GM12878 (cell line): Measurements from ENCODE around the gene COLQ. TPM values are rescaled to one million over a fixed set of nuclear protein-coding genes. Genes with fewer than 3 reads are reported as not detected.

Source experiments
- ATAC-seq: fragments of 200-7000 bp; cut with Tn5 transposase; 3 replicates; pipeline ENCODE4 v1.9.1; 2020; ENCODE audit warnings: mild to moderate bottlenecking, moderate library complexity
- BruUV-seq: library from RNA; stranded (reverse); fragments of 400-500 nt; replicated peaks from 2 replicates; lab custom pipeline; 2021; lab: Mats Ljungman, UMichigan
- CTCF ChIA-PET: fragments of 300-600 bp; sonication (Branson Sonifier 250); formaldehyde crosslinking; extraction: SDS; loops from one replicate; lab custom pipeline; 2021; ENCODE audit warnings: inconsistent platforms; lab: Yijun Ruan, JAX
- POLR2A ChIA-PET: fragments of 350-600 bp; formaldehyde crosslinking; extraction: SDS; loops from one replicate; lab custom pipeline; 2021; ENCODE audit warnings: inconsistent platforms; lab: Charles Lee
- RAD21 ChIA-PET: fragments of 300-600 bp; sonication (Branson Sonifier 250); formaldehyde crosslinking; loops from one replicate; lab custom pipeline; 2023; ENCODE audit warnings: antibody characterized with exemption; ENCODE audit not compliant: unreplicated experiment; lab: Charles Lee
- SMC1A ChIA-PET: fragments of 300-600 bp; sonication (Branson Sonifier 250); formaldehyde crosslinking; loops from one replicate; lab custom pipeline; 2023; ENCODE audit not compliant: unreplicated experiment, uncharacterized antibody; lab: Charles Lee
- DNase-seq: peaks from one replicate; pipeline ENCODE4 v3.0.0-alpha.2; 2011; ENCODE audit warnings: low read depth, low spot score
- FAIRE-seq: peaks from 3 replicates; lab custom pipeline; 2011; peaks lifted over from hg19 to GRCh38; lab: Jason Lieb, UNC
- H2AFZ ChIP-seq: 2 replicates; pipeline ENCODE4 v1.6.0; 2011; ENCODE audit warnings: low read depth, low read length, control low read depth; ENCODE audit not compliant: control insufficient read depth
- H3K27ac ChIP-seq: 2 replicates; pipeline ENCODE4 v1.5.1; 2011; ENCODE audit warnings: control low read depth; ENCODE audit not compliant: control insufficient read depth, insufficient read depth
- H3K27me3 ChIP-seq, 2 experiments: replicated peaks in 1 of 2; 2 replicates each; pipeline versions ENCODE4 v1.6.0 to v1.6.1; 2011; ENCODE audit warnings: low read length in 1 of 2; ENCODE audit not compliant: control insufficient read depth in 2 of 2, insufficient read depth in 2 of 2
- H3K36me3 ChIP-seq, 2 experiments: 2 replicates each; pipeline ENCODE4 v1.5.1; 2011; ENCODE audit warnings: low read length in 1 of 2; ENCODE audit not compliant: control insufficient read depth in 2 of 2, insufficient read depth in 2 of 2
- H3K4me1 ChIP-seq: 2 replicates; pipeline ENCODE4 v1.6.1; 2011; ENCODE audit warnings: mild to moderate bottlenecking, low read length, moderate library complexity, mixed read lengths; ENCODE audit not compliant: control insufficient read depth, insufficient read depth
- H3K4me2 ChIP-seq: 2 replicates; pipeline ENCODE4 v1.6.0; 2011; ENCODE audit warnings: control low read depth; ENCODE audit not compliant: control insufficient read depth, insufficient read depth
- H3K4me3 ChIP-seq: fragments of 200-600 bp; sonication (generic); 2 replicates; pipeline ENCODE4 v1.5.1; 2016
- H3K79me2 ChIP-seq: 2 replicates; pipeline ENCODE4 v1.6.0; 2011; ENCODE audit warnings: low read length; ENCODE audit not compliant: control insufficient read depth, insufficient read depth
- H3K9ac ChIP-seq: 2 replicates; pipeline ENCODE4 v1.8.0; 2011; ENCODE audit warnings: low read length, control low read depth, mixed read lengths; ENCODE audit not compliant: control insufficient read depth, insufficient read depth
- H3K9me3 ChIP-seq: replicated peaks from 3 replicates; pipeline ENCODE4 v1.5.1; 2011; ENCODE audit warnings: mild to moderate bottlenecking, low read length; ENCODE audit not compliant: control insufficient read depth, insufficient read depth
- H4K20me1 ChIP-seq: 2 replicates; pipeline ENCODE4 v1.6.0; 2011; ENCODE audit not compliant: control insufficient read depth, insufficient read depth
- BMI1 ChIP-seq: fragments of 450-650 bp; IDR thresholded peaks from 2 replicates; pipeline ENCODE4 v1.6.1; 2016; ENCODE audit warnings: mild to moderate bottlenecking, moderate library complexity, borderline replicate concordance
- ELK1 ChIP-seq: IDR thresholded peaks from 2 replicates; pipeline ENCODE4 v1.6.1; 2012; ENCODE audit warnings: low read depth, low read length, improper control_type of control experiment
- GABPA ChIP-seq: IDR thresholded peaks from 2 replicates; pipeline ENCODE4 v1.6.1; 2014; ENCODE audit warnings: antibody characterized with exemption, low read depth, mild to moderate bottlenecking, inconsistent platforms
- MEF2B ChIP-seq: fragments of 450-650 bp; IDR thresholded peaks from 2 replicates; pipeline ENCODE4 v1.6.1; 2018; ENCODE audit warnings: mild to moderate bottlenecking, moderate library complexity; ENCODE audit not compliant: partially characterized antibody, poor library complexity, severe bottlenecking
- SUPT20H ChIP-seq: IDR thresholded peaks from 2 replicates; pipeline ENCODE4 v1.6.1; 2011; ENCODE audit warnings: low read depth, mild to moderate bottlenecking, low read length, moderate library complexity, borderline replicate concordance; ENCODE audit not compliant: control insufficient read depth
- ZBTB40 ChIP-seq: fragments of 450-650 bp; IDR thresholded peaks from 2 replicates; pipeline ENCODE4 v1.6.1; 2016; ENCODE audit warnings: mild to moderate bottlenecking, moderate library complexity, borderline replicate concordance
- ZNF24 ChIP-seq: fragments of 450-650 bp; IDR thresholded peaks from 2 replicates; pipeline ENCODE4 v1.6.1; 2017; ENCODE audit warnings: antibody characterized with exemption, mild to moderate bottlenecking
- ZNF384 ChIP-seq: IDR thresholded peaks from 2 replicates; pipeline ENCODE4 v1.6.1; 2012; ENCODE audit warnings: low read depth, mild to moderate bottlenecking, low read length, improper control_type of control experiment, borderline replicate concordance
- WGBS: methylation state at CpG from one replicate; pipeline ENCODE4 v1.1.6; 2016; ENCODE audit warnings: low lambda C conversion rate; ENCODE audit not compliant: insufficient replicate concordance, insufficient coverage; ENCODE audit errors: missing lambda C conversion rate; 5-methylcytosine and 5-hydroxymethylcytosine counted together
- in situ Hi-C: fragments of 300-500 bp; cut with MboI; formaldehyde crosslinking; loops from 9 replicates; pipeline ENCODE4 v1.14.3; 2018; ENCODE audit warnings: mixed read lengths
- intact Hi-C: fragments of 100-400 bp; cut with micrococcal nuclease; formaldehyde crosslinking; loops from one replicate; pipeline ENCODE4 v1.14.2; 2022; ENCODE audit not compliant: unreplicated experiment
- polyA plus RNA-seq, 11 experiments: library from polyadenylated mRNA; depleted of rRNA in 4 of 11; unstranded in 6 of 11; stranded (reverse) in 5 of 11; fragments of >200 nt; fragmentation: Nextera tagmentation in 4 of 11; fragmentation: Illumina TruSeq in 1 of 11; extraction: Ambion mirVana in 4 of 11; extraction: Trizol in 1 of 11; gene quantifications; 1 replicate in 1 of 11; 2 replicates in 10 of 11; pipeline versions ENCODE4 v1.2.1 to v1.2.3, GENCODE V29; 2011 to 2016; ENCODE audit warnings: inconsistent platforms in 2 of 11, missing spikeins in 2 of 11, low read depth in 1 of 11
- total RNA-seq, 4 experiments: library from RNA; depleted of rRNA in 3 of 4; stranded (reverse); fragments of >200 nt in 3 of 4; fragmentation: Illumina TruSeq in 1 of 4; extraction: Trizol in 1 of 4; gene quantifications; 2 replicates each; pipeline versions ENCODE4 v1.2.1 to v1.2.3, GENCODE V29; 2013 to 2021
- TF ChIP-seq, protein P1 (sequence below): fragments of 150-350 bp; IDR thresholded peaks from 2 replicates; pipeline ENCODE4 v1.6.1; 2016; ENCODE audit warnings: low read depth, low read length

Gene COLQ
- total and polyA plus RNA-seq, 10 of the 15 experiments (the other 5 are each of a cell fraction or from before 2014, with no cell fraction given), result 0.13 to 2.7 (median 0.70) TPM

DNA sequence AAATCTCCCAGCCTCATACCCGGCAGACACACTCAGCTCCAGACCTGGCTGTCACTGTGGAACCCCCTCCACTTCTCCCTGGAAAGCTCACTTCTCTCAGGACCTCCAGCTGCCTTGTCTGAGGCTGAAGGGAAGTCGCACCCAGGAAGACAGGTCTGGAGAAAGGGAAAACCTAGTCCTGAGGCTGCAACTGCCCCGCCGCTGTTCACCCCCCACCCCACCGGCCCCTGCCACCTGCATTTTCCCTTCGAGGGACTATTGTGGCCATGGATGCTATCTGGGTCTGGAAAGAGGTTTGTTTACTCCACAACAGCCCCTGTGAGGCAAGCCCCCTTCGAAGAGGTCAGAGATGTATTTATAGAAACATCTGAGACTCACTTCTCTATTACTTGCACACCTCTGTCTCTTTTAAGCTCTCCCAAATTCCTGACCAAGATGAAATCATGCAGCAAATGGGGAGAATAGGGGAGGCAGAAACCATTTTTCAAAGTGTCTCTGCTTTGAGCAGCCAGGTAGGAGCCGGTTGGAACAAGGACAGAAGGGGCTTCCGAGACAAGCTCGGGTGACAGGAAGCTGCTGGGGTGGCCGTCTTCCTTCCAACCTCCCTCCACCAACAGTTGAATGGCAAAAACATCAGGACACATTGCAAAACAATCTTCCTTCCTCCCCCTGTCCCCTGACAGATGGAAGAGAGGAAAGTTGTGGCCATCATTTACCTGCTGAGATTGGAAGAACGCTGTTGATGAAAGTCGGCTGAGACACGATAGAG, 518 bp downstream of the COLQ start:
- Histone ChIP-seq H3K36me3 (no peaks in the 10 kb centered on the region), H3K27ac (no peak overlapping the region)

More for the DNA sequence above, 518 bp downstream of the COLQ start:
- H3K4me1 ChIP-seq, result no peaks in the 10 kb centered on the region
- no peaks in the 10 kb centered on the region for H3K79me2 ChIP-seq
- no peaks in the 10 kb centered on the region for H3K9me3 ChIP-seq
- BruUV-seq, result no TSS peak
- intact Hi-C loops (no loop called here), in situ Hi-C loops (no loop called here)
- ChIA-PET CTCF (interaction anchor here (1.2 to 1.6 kb wide), 2 partner anchors 36 to 350 kb away, joined by 3 to 5 read pairs; no protein-coding TSS in a partner anchor), RAD21 (interaction anchor here (1.2 to 4.4 kb wide), 2 partner anchors 15 to 36 kb away, joined by 3 to 22 read pairs; no protein-coding TSS in a partner anchor), SMC1A (interaction anchor here (0.7 to 3.1 kb wide), 4 partner anchors 21 to 91 kb away, joined by 3 to 11 read pairs (median 3); no protein-coding TSS in a partner anchor), POLR2A (interaction anchor here (0.6 to 0.7 kb wide), 2 partner anchors 14 to 55 kb away, joined by 3 read pairs; no protein-coding TSS in a partner anchor)
- FAIRE-seq, result no peak
- H4K20me1 ChIP-seq, result no peaks in the 10 kb centered on the region
- no peak overlapping the region for H3K4me3 ChIP-seq
- no peak for ATAC-seq
- no peak overlapping the region for H3K9ac ChIP-seq
- no peak overlapping the region for H3K4me2 ChIP-seq
- no peak overlapping the region for H2AFZ ChIP-seq
- TF ChIP-seq MEF2B, result no peak
- no peak for TF ChIP-seq GABPA
- TF ChIP-seq ZNF24, result no peak
- no peak for TF ChIP-seq SUPT20H
- no peak for TF ChIP-seq BMI1
- TF ChIP-seq ZNF384, result no peak
- TF ChIP-seq, protein P1, sequence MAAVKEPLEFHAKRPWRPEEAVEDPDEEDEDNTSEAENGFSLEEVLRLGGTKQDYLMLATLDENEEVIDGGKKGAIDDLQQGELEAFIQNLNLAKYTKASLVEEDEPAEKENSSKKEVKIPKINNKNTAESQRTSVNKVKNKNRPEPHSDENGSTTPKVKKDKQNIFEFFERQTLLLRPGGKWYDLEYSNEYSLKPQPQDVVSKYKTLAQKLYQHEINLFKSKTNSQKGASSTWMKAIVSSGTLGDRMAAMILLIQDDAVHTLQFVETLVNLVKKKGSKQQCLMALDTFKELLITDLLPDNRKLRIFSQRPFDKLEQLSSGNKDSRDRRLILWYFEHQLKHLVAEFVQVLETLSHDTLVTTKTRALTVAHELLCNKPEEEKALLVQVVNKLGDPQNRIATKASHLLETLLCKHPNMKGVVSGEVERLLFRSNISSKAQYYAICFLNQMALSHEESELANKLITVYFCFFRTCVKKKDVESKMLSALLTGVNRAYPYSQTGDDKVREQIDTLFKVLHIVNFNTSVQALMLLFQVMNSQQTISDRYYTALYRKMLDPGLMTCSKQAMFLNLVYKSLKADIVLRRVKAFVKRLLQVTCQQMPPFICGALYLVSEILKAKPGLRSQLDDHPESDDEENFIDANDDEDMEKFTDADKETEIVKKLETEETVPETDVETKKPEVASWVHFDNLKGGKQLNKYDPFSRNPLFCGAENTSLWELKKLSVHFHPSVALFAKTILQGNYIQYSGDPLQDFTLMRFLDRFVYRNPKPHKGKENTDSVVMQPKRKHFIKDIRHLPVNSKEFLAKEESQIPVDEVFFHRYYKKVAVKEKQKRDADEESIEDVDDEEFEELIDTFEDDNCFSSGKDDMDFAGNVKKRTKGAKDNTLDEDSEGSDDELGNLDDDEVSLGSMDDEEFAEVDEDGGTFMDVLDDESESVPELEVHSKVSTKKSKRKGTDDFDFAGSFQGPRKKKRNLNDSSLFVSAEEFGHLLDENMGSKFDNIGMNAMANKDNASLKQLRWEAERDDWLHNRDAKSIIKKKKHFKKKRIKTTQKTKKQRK, result no peak
- no peak for TF ChIP-seq ELK1
- no peak for TF ChIP-seq ZBTB40
- 48% methylated on average over 14 of the region's 14 CpGs for WGBS
- no peak for DNase-seq
- H3K27me3 ChIP-seq, result no peaks in the 10 kb centered on the region
